Esophagus muscularis mucosa (tissue), 4 donors: ENCODE results near the gene CELA3B. TPM values are rescaled to one million over a fixed set of nuclear protein-coding genes. Genes with fewer than 3 reads are reported as not detected.
"Not testable (repeated sequence)": the region's sequence is repeated elsewhere in the genome, so short reads cannot be mapped to it uniquely, and the experiment has no call there.

Experiments used
- DNase-seq: peaks from one replicate; pipeline ENCODE4 v3.0.0-alpha.2; 2017; ENCODE audit errors: extremely low spot score
- H3K27ac ChIP-seq, 4 donors: fragments of 200-600 bp; sonication (generic); replicated peaks in 1 of 4; 1 replicate in 3 of 4; 2 replicates in 1 of 4; pipeline ENCODE4 v1.5.1; 2016 to 2019; ENCODE audit warnings: mild to moderate bottlenecking in 1 of 4
- H3K27me3 ChIP-seq, 4 donors: fragments of 200-600 bp; sonication (generic); one replicate each; pipeline versions ENCODE4 v1.5.1 to v1.6.0; 2016 to 2019
- H3K36me3 ChIP-seq, 4 donors: fragments of 200-600 bp; sonication (generic); one replicate each; pipeline ENCODE4 v1.5.1; 2016 to 2019
- H3K4me1 ChIP-seq, 4 donors: fragments of 200-600 bp; sonication (generic); one replicate each; pipeline ENCODE4 v1.5.1; 2016 to 2019
- H3K4me3 ChIP-seq, 4 donors: fragments of 200-600 bp; sonication (generic); 1 replicate in 2 of 4; 2 replicates in 2 of 4; pipeline ENCODE4 v1.5.1; 2016 to 2019; ENCODE audit warnings: mild to moderate bottlenecking in 4 of 4, moderate library complexity in 1 of 4
- H3K9me3 ChIP-seq, 4 donors: fragments of 200-600 bp; sonication (generic); 1 replicate in 3 of 4; 2 replicates in 1 of 4; pipeline ENCODE4 v1.5.1; 2016 to 2019
- CTCF ChIP-seq, 3 experiments: fragments of 200-600 bp in 2 of 3; fragments of 450-650 bp in 1 of 3; sonication (generic) in 2 of 3; IDR thresholded peaks; one replicate each; pipeline ENCODE4 v1.5.1; 2017 to 2019; ENCODE audit warnings: antibody characterized with exemption in 3 of 3, mild to moderate bottlenecking in 2 of 3, moderate library complexity in 1 of 3
- EP300 ChIP-seq: sonication (generic); formaldehyde crosslinking; IDR thresholded peaks from one replicate; pipeline ENCODE4 v1.6.1; 2017; ENCODE audit warnings: antibody characterized with exemption
- POLR2A ChIP-seq: fragments of 450-650 bp; IDR thresholded peaks from one replicate; pipeline ENCODE4 v1.6.1; 2017; ENCODE audit warnings: antibody characterized with exemption, moderate library complexity, mild to moderate bottlenecking, low read depth
- POLR2AphosphoS5 ChIP-seq, 2 donors: sonication (generic); formaldehyde crosslinking; IDR thresholded peaks; one replicate each; pipeline ENCODE4 v1.6.1; 2017; ENCODE audit warnings: antibody characterized with exemption in 2 of 2
- WGBS: methylation state at CpG from one replicate; pipeline ENCODE4 v1.1.5; 2018; 5-methylcytosine and 5-hydroxymethylcytosine counted together
- intact Hi-C: fragments of 100-400 bp; cut with DNase I; formaldehyde crosslinking; loops from one replicate; pipeline ENCODE4 v1.15.1; 2023
- total RNA-seq, 4 donors: library from RNA; depleted of rRNA; stranded (reverse); fragments of >200 nt; gene quantifications; one replicate each; pipeline versions ENCODE4 v1.1.0 to v1.2.1, GENCODE V29; 2016

Gene CELA3B
- total RNA-seq, 4 donors from 2014 or later: not detected

- H3K4me1 ChIP-seq, DNase-seq, H3K36me3 ChIP-seq, H3K27me3 ChIP-seq, H3K9me3 ChIP-seq, intact Hi-C loops, H3K4me3 ChIP-seq, H3K27ac ChIP-seq: not testable (repeated sequence)
- WGBS: 74% methylated on average over 4 of the region's 4 CpGs
Observed at GRCh38 chr1:22012752-22013151, 35.9 kb downstream of the CELA3B start.

- H3K4me3 ChIP-seq, DNase-seq, H3K27ac ChIP-seq, intact Hi-C loops, H3K9me3 ChIP-seq, H3K27me3 ChIP-seq, H3K36me3 ChIP-seq, H3K4me1 ChIP-seq: not testable (repeated sequence)
- 88% methylated on average over 13 of the region's 13 CpGs for WGBS
Observed at GRCh38 chr1:22014575-22015206, 37.9 kb downstream of the CELA3B start.

- intact Hi-C loops: no loop called here
- peaks cover 0 to 5% (median under 1%) of the 10 kb centered on the region in 4 donors for H3K4me1 ChIP-seq
- TF ChIP-seq POLR2AphosphoS5 (IDR thresholded peaks at IDR 0.05): no peak
- TF ChIP-seq CTCF (IDR thresholded peaks at IDR 0.05): no peak
- TF ChIP-seq EP300: no peak
- no peak for TF ChIP-seq POLR2A
- no peaks in the 10 kb centered on the region for H3K36me3 ChIP-seq
- peak overlapping the region in 1 of 4 donors; percentile 40 for H3K27ac ChIP-seq
- H3K9me3 ChIP-seq: no peaks in the 10 kb centered on the region
- no peak for DNase-seq
- peaks cover 0 to 6% (median 0%) of the 10 kb centered on the region in 4 donors for H3K27me3 ChIP-seq
- no peak overlapping the region for H3K4me3 ChIP-seq
- whole genome bisulfite sequencing: 58% methylated on average over 10 of the region's 10 CpGs
Observed at GRCh38 chr1:22018583-22019559, 42.0 kb downstream of the CELA3B start.

- intact Hi-C loops: no loop called here
- no peak for DNase-seq
- 86% methylated on average over 6 of the region's 6 CpGs for WGBS
- Histone ChIP-seq H3K9me3 (no peaks in the 10 kb centered on the region), H3K27ac (no peak overlapping the region), H3K4me1 (peaks cover 8 to 16% (median 14%) of the 10 kb centered on the region in 4 donors), H3K4me3 (no peak overlapping the region), H3K27me3 (peaks cover 0 to 6% (median 0%) of the 10 kb centered on the region in 4 donors), H3K36me3 (no peaks in the 10 kb centered on the region)
- TF ChIP-seq POLR2AphosphoS5 (IDR thresholded peaks at IDR 0.05) (no peak), CTCF (IDR thresholded peaks at IDR 0.05) (no peak), EP300 (no peak)
Observed at GRCh38 chr1:22021061-22021460, 44.2 kb downstream of the CELA3B start.

GRCh38 chr1:22024485-22025367, 47.9 kb downstream of the CELA3B start:
- WGBS: 6% methylated on average over 19 of the region's 33 CpGs
- H3K4me3 ChIP-seq: peak overlapping the region; percentile 70 to 98 (median 84)
- H3K27ac ChIP-seq: peak overlapping the region; percentile 96 to 98 (median 98)
- DNase-seq: peak; percentile 91
- no peaks in the 10 kb centered on the region for H3K9me3 ChIP-seq
- no peaks in the 10 kb centered on the region for H3K27me3 ChIP-seq
- intact Hi-C loops: loop anchor here (2.0 kb wide), 1 partner anchor 28 kb away; the partner anchor contains the start of gene CDC42
- H3K4me1 ChIP-seq: peaks cover 13 to 25% (median 20%) of the 10 kb centered on the region in 4 donors
- TF ChIP-seq POLR2A: no peak
- peak in 2 of 3 experiments; percentile 11 to 20 for TF ChIP-seq CTCF (IDR thresholded peaks at IDR 0.05)
- no peak for TF ChIP-seq POLR2AphosphoS5 (IDR thresholded peaks at IDR 0.05)
- TF ChIP-seq EP300: no peak
- no peaks in the 10 kb centered on the region for H3K36me3 ChIP-seq
